GM12865 (cell line): ENCODE data around the gene RPIA.

ENCODE experiments used
- DNase-seq: peaks from one replicate; pipeline ENCODE4 v3.0.0; 2010; ENCODE audit warnings: low read depth
- H3K4me3 ChIP-seq: 2 replicates; pipeline ENCODE4 v1.5.1; 2011; ENCODE audit warnings: mild to moderate bottlenecking, low read depth, low read length, control low read depth
- CTCF ChIP-seq: IDR thresholded peaks from 2 replicates; pipeline ENCODE4 v1.5.1; 2011; ENCODE audit warnings: low read length, control low read depth, low read depth, inconsistent platforms; ENCODE audit not compliant: insufficient read depth; ENCODE audit errors: missing control alignments

Gene RPIA

GRCh38 chr2:88733155-88733902 lies 41.9 kb downstream of the RPIA start:
- no peak for TF ChIP-seq CTCF
- no peak overlapping the region for H3K4me3 ChIP-seq
- DNase-seq = no peak

GRCh38 chr2:88735133-88735532 lies 43.7 kb downstream of the RPIA start:
- no peak for TF ChIP-seq CTCF
- DNase-seq = no peak
- H3K4me3 ChIP-seq = no peak overlapping the region

DNA sequence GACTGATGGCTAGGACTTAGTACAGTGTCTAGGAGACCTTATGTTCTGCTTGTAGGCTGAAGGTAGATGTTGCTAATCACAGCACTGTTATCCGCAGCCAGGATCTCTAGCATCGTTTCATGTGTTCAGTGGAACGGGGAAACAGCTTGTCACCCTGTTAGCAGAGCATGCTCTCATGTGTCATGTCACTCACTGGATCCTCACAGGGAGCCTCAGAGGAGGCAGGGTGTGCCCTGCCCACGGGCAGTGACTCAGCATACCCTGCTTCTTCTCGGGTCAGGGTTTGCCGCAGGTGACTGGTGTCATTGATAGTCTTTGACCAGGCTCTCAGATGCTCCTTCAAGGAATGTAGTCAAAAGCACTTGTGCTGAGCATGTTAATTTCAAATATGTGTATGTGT lies 44.4 kb downstream of the RPIA start:
- no peak overlapping the region for H3K4me3 ChIP-seq
- no peak for TF ChIP-seq CTCF
- no peak for DNase-seq

DNA sequence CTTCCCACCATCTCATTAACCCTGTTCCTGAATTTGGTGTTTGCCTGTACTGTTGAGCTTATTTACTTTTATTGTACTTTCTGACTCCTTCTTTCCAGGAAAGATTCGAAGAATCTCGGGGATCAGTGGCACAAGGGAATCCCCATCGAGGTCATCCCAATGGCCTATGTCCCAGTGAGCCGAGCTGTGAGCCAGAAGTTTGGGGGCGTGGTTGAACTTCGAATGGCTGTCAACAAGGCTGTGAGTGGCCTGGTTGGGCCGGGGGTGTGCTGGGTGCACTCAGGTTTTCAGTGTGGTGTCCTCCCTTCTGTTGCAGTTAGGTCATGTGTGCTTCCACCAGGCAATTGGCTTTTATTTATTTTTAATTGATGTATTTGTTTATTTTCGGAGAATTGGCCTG lies 45.0 kb downstream of the RPIA start:
- no peak for DNase-seq
- no peak overlapping the region for H3K4me3 ChIP-seq
- no peak for TF ChIP-seq CTCF

GRCh38 chr2:88737385-88737784 lies 45.9 kb downstream of the RPIA start:
- DNase-seq = no peak
- no peak for TF ChIP-seq CTCF
- no peak overlapping the region for H3K4me3 ChIP-seq

- TF ChIP-seq CTCF = no peak
- no peak for DNase-seq
- H3K4me3 ChIP-seq = no peak overlapping the region
These were observed 46.8 kb downstream of the RPIA start for GRCh38 chr2:88738271-88738670.
